ENCODE measurements around the gene PRRX2.

DNA sequence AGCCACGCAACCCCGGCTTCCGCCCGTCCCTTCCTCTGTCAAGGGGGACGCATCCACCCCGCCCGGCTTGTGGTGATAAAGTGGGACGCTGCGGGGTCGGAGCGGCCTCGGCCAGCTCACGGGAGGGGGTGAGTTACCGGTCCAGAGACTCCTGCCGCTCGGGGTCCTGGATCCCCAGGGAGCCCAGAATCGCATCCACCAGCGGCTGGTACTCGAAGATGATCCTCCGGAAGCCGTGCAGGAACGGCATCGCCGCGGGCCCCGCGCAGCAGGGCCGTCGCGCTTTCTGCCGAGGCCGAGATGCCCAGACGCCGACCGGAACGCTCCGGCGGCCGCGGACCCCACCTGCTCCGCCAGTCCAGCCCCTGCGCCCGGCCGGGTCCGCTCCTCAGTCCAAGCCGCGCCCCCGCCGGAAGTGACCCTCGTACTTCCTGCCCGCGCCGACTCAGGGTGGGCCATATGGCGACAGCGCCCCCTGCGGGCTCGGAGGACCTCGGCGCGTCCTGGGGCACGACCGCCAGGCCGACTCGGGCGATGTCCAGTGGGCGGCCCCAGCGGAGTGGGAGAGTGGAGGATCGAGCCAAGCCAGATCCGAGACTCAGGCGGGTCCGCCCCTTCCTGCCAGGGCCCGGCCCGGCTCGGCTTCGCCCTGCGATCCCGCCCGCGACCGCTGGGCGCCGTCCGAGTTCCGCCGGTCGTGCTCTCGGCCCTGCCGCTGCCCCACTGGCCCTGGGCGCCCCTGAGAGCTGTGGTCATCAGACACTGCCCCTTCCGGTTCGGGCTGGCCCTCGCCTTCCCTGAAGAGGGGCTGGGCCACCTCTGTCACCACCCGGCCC is 23.5 kb upstream of the PRRX2 start, which contains the start of gene ASB6:
- TF ChIP-seq CTCF (IDR thresholded peaks at IDR 0.05) (peak; percentile 96 to 99 (median 99)), POLR2A (IDR thresholded peaks at IDR 0.05) (peak in 1 of 2 donors; percentile 48)

All from sigmoid colon (tissue), 3 donors.